IMR-90 (cell line): ENCODE measurements around the gene HACD2.

Experiments
- CEBPB ChIP-seq: IDR thresholded peaks from 2 replicates; pipeline ENCODE4 v1.6.1; 2012; ENCODE audit warnings: low read depth, low read length, improper control_type of control experiment
- CHD1 ChIP-seq: IDR thresholded peaks from 2 replicates; pipeline ENCODE4 v1.6.1; 2012; ENCODE audit warnings: low read depth, low read length, improper control_type of control experiment
- MAZ ChIP-seq: IDR thresholded peaks from 2 replicates; pipeline ENCODE4 v1.6.1; 2012; ENCODE audit warnings: low read depth, mild to moderate bottlenecking, low read length, improper control_type of control experiment, moderate library complexity, borderline replicate concordance
- MXI1 ChIP-seq: IDR thresholded peaks from 2 replicates; pipeline ENCODE4 v1.6.1; 2012; ENCODE audit warnings: low read depth, mild to moderate bottlenecking, low read length, moderate library complexity, borderline replicate concordance
- NFE2L2 ChIP-seq: fragments of 150-350 bp; IDR thresholded peaks from 2 replicates; pipeline ENCODE4 v1.6.1; 2016; ENCODE audit warnings: low read depth, mild to moderate bottlenecking, low read length
- POLR2A ChIP-seq: IDR thresholded peaks from 2 replicates; pipeline ENCODE4 v1.6.1; 2012; ENCODE audit warnings: mild to moderate bottlenecking, low read depth, low read length
- RFX5 ChIP-seq: IDR thresholded peaks from 2 replicates; pipeline ENCODE4 v1.8.0; 2012; ENCODE audit warnings: low read depth, mild to moderate bottlenecking, low read length, moderate library complexity
- SMC3 ChIP-seq: fragments of 150-350 bp; IDR thresholded peaks from 2 replicates; pipeline ENCODE4 v1.6.1; 2016; ENCODE audit warnings: low read depth, mild to moderate bottlenecking, antibody characterized with exemption, low read length, moderate library complexity
- USF2 ChIP-seq: fragments of 150-350 bp; IDR thresholded peaks from 2 replicates; pipeline ENCODE4 v1.6.1; 2017; ENCODE audit warnings: mild to moderate bottlenecking, antibody characterized with exemption, low read length, low read depth
- TF ChIP-seq, protein P1 (sequence below): conservative IDR thresholded peaks from 2 replicates; pipeline ENCODE4 v1.5.1; 2012; ENCODE audit warnings: mild to moderate bottlenecking, low read depth, low read length, improper control_type of control experiment

DNA sequence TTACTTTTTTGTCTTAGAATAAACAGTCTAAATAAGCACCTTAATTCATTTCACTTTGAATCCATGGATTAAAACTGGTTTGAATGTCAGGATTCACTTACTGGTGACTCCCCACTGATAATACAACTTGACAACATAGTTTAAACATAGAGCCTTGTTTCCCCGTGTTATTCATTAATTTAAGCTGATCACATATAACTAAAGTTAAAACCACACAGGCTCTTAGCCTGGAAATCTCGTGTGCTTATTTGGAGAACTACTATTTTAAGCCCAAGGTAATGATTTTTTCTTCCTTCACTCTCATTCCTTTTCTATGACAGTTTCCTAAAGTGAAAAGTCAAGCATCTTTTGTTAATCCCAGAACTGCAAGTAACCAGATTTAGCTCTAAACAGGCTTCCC is 64.2 kb downstream of the HACD2 start:
- no peak for TF ChIP-seq MAZ
- TF ChIP-seq POLR2A = no peak
- TF ChIP-seq, protein P1, sequence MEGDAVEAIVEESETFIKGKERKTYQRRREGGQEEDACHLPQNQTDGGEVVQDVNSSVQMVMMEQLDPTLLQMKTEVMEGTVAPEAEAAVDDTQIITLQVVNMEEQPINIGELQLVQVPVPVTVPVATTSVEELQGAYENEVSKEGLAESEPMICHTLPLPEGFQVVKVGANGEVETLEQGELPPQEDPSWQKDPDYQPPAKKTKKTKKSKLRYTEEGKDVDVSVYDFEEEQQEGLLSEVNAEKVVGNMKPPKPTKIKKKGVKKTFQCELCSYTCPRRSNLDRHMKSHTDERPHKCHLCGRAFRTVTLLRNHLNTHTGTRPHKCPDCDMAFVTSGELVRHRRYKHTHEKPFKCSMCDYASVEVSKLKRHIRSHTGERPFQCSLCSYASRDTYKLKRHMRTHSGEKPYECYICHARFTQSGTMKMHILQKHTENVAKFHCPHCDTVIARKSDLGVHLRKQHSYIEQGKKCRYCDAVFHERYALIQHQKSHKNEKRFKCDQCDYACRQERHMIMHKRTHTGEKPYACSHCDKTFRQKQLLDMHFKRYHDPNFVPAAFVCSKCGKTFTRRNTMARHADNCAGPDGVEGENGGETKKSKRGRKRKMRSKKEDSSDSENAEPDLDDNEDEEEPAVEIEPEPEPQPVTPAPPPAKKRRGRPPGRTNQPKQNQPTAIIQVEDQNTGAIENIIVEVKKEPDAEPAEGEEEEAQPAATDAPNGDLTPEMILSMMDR = no peak
- TF ChIP-seq MXI1 = no peak
- TF ChIP-seq NFE2L2 = no peak
- no peak for TF ChIP-seq CHD1
- no peak for TF ChIP-seq USF2
- no peak for TF ChIP-seq RFX5
- TF ChIP-seq CEBPB = no peak
- no peak for TF ChIP-seq SMC3
